ENCODE results near the gene SLC27A1. TPM values are rescaled to one million over a fixed set of nuclear protein-coding genes. Genes with fewer than 3 reads are reported as not detected.

SLC27A1 gene
- total RNA-seq, 4 donors from 2014 or later: 25.3 to 40.7 (median 28.1) TPM

DNA sequence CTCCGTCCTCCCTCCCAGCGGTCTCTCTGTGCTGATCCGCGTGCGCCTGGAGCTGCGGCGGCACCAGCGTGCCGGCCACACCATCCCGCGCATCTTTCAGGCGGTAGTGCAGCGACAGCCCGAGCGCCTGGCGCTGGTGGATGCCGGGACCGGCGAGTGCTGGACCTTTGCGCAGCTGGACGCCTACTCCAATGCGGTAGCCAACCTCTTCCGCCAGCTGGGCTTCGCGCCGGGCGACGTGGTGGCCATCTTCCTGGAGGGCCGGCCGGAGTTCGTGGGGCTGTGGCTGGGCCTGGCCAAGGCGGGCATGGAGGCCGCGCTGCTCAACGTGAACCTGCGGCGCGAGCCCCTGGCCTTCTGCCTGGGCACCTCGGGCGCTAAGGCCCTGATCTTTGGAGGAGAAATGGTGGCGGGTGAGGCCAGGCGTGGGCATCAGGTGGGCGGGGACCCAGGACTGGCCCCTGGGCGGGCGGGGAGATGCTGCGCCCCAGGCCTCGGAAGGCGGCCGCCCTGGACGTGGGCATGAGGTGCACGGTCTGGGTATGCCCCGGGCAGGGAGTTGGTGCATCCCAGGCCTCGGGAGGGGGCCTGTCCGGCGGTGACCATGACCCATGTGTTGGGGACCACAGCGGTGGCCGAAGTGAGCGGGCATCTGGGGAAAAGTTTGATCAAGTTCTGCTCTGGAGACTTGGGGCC, 16.4 kb downstream of the SLC27A1 start:
- WGBS, 2 donors: 96 to 97% methylated on average over 14 to 40 of the region's 58 CpGs
- intact Hi-C loops (cut with DNase I): no loop called here

DNA sequence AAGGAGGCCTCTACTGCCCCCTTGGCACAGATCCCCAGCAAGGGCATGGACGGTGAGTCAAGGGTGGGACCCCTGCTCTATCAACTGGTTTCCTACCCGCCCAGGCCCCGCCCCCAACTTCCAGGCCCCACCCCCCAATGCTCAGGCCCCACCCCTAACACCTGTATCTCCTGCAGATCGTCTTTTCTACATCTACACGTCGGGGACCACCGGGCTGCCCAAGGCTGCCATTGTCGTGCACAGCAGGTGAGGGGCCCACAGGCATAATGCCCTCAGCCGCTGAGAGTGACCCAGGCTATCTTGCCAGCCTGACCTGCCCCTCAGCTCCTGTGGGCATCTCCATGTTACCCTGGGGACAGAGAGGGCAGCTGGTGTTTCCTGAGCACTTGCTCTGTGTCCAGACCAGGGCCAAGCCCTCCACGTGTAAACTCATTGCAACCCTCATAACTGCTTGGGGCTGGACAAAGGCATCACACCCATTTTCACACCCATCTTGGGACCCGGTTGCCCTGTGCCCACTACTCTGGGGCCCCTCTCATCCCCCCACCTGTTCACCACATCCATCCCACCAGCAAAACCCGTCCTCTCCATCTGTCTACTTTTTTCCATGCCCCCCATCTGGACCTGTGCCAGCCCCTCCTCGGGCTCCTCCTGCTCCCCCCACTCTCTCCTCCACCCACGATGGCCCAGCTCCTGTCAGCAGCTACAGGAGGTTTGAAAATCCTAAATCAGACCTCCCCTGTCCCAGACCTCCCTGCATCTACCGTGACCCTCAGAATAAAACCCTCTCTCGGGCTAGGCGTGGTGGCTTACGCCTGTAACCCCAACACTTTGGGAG, 17.2 kb downstream of the SLC27A1 start:
- no peaks in the 10 kb centered on the region for H3K9me3 ChIP-seq
- no peak for DNase-seq
- H3K27ac ChIP-seq: no peak overlapping the region
- no peaks in the 10 kb centered on the region for H3K27me3 ChIP-seq
- intact Hi-C loops (cut with DNase I): no loop called here
- H3K36me3 ChIP-seq: no peaks in the 10 kb centered on the region
- peaks cover 0 to 3% of the 10 kb centered on the region in 2 donors for H3K4me1 ChIP-seq
- no peak overlapping the region for H3K4me3 ChIP-seq (replicated peaks in 1 of 3)
- TF ChIP-seq, protein P1, sequence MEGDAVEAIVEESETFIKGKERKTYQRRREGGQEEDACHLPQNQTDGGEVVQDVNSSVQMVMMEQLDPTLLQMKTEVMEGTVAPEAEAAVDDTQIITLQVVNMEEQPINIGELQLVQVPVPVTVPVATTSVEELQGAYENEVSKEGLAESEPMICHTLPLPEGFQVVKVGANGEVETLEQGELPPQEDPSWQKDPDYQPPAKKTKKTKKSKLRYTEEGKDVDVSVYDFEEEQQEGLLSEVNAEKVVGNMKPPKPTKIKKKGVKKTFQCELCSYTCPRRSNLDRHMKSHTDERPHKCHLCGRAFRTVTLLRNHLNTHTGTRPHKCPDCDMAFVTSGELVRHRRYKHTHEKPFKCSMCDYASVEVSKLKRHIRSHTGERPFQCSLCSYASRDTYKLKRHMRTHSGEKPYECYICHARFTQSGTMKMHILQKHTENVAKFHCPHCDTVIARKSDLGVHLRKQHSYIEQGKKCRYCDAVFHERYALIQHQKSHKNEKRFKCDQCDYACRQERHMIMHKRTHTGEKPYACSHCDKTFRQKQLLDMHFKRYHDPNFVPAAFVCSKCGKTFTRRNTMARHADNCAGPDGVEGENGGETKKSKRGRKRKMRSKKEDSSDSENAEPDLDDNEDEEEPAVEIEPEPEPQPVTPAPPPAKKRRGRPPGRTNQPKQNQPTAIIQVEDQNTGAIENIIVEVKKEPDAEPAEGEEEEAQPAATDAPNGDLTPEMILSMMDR (IDR thresholded peaks at IDR 0.05): no peak
- no peak for TF ChIP-seq POLR2A (IDR thresholded peaks at IDR 0.05)
- 81 to 83% methylated on average over 16 to 17 of the region's 18 CpGs for WGBS, 2 donors

More for the DNA sequence above, 16.4 kb downstream of the SLC27A1 start:
- no peak overlapping the region for H3K4me3 ChIP-seq (replicated peaks in 1 of 3)
- H3K9me3 ChIP-seq: no peaks in the 10 kb centered on the region
- no peak for DNase-seq
- H3K27ac ChIP-seq: no peak overlapping the region
- H3K4me1 ChIP-seq: peaks cover 0 to 3% of the 10 kb centered on the region in 2 donors
- no peaks in the 10 kb centered on the region for H3K27me3 ChIP-seq
- TF ChIP-seq POLR2A (IDR thresholded peaks at IDR 0.05): no peak
- TF ChIP-seq, protein P1 (IDR thresholded peaks at IDR 0.05): no peak
- H3K36me3 ChIP-seq: no peaks in the 10 kb centered on the region

DNA sequence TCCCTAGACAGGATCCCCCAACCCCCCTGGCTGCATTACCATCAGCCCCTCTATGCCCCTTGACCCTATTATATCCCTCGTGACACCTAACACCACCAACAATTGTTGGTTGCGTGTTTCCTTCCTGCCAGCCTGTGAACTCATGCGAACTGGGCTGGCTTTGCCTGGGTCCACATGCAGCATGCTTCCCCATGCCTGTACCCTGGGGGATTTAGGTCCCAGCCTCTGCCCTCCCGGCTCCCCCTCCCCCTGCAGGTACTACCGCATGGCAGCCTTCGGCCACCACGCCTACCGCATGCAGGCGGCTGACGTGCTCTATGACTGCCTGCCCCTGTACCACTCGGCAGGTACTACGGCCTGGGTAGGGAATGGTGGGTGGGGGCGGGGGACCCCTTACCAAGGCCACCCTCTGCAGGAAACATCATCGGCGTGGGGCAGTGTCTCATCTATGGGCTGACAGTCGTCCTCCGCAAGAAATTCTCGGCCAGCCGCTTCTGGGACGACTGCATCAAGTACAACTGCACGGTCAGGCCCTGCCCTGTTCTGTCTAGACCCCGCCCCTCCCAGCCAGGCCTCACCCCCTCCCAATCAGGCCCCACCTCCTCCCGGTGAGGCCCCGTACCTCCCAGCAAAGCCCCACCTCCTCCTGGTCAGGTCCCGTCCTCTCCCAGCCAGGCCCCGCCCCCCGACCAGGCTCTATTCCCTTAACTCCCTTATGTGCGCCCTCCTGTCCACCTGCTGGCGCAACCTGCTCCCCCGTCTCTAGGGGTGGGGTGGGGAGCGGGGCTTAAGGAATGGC, 18.5 kb downstream of the SLC27A1 start:
- TF ChIP-seq, protein P1 (IDR thresholded peaks at IDR 0.05): no peak
- no peak for TF ChIP-seq POLR2A (IDR thresholded peaks at IDR 0.05)
- H3K4me3 ChIP-seq (replicated peaks in 1 of 3): no peak overlapping the region
- H3K9me3 ChIP-seq: no peaks in the 10 kb centered on the region
- no peaks in the 10 kb centered on the region for H3K27me3 ChIP-seq
- WGBS, 2 donors: 38 to 42% methylated on average over 22 to 27 of the region's 31 CpGs
- peak; percentile 82 to 83 for DNase-seq
- peaks cover 0 to 3% of the 10 kb centered on the region in 2 donors for H3K4me1 ChIP-seq
- H3K36me3 ChIP-seq: no peaks in the 10 kb centered on the region
- H3K27ac ChIP-seq: no peak overlapping the region
- intact Hi-C loops (cut with DNase I): no loop called here

DNA sequence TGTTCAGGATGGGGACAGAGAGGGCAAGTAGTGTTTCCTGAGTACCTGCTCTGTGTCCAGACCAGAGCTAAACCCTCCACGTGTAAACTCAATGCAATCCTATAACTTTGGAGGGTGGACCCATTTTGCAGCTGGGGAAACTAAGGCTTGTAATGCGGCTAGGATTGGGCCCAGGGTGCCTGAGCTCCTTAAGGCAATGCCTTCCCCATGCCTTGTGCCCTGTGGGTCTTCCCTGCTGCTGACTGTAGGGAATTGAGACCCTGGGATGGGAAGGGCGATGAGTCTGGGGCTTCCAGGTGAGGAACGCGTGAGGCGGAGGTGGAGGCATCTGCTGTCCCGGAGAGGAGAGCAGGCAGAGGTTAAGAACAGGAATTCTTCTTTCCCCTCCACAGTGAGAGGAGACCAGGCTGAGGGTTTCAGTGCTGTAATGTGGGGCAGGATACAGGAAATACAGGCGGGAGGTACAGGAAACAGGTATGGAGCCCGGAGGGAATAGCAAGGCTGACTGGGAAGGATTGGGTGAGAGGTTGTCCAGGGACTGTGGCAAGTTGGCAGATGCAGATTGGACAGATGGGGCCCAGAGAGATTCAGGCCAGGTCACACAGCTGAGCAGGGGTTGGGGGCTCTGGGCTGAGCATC, 19.2 kb downstream of the SLC27A1 start:
- intact Hi-C loops (cut with DNase I): no loop called here
- no peak overlapping the region for H3K27ac ChIP-seq
- no peaks in the 10 kb centered on the region for H3K36me3 ChIP-seq
- 78 to 87% methylated on average over 8 of the region's 9 CpGs for WGBS, 2 donors
- H3K4me1 ChIP-seq: peaks cover 0 to 3% of the 10 kb centered on the region in 2 donors
- TF ChIP-seq, protein P1 (IDR thresholded peaks at IDR 0.05): no peak
- no peak for TF ChIP-seq POLR2A (IDR thresholded peaks at IDR 0.05)
- no peak overlapping the region for H3K4me3 ChIP-seq (replicated peaks in 1 of 3)
- no peaks in the 10 kb centered on the region for H3K9me3 ChIP-seq
- no peak for DNase-seq
- H3K27me3 ChIP-seq: no peaks in the 10 kb centered on the region
